SK-N-SH treated with all-trans-retinoic acid at 6 μM for 48 hours (cell line): ENCODE measurements around the gene SLC22A5.

Experiments
- ATAC-seq: fragments of 200-7000 bp; cut with Tn5 transposase; 3 replicates; pipeline ENCODE4 v1.9.1; 2020; ENCODE audit warnings: mild to moderate bottlenecking, moderate library complexity
- ARNTL ChIP-seq: fragments of 450-650 bp; formaldehyde crosslinking; IDR thresholded peaks from 2 replicates; pipeline ENCODE4 v1.5.0; 2020; ENCODE audit warnings: low read depth, mild to moderate bottlenecking, moderate library complexity, borderline replicate concordance
- CSRNP3 ChIP-seq: fragments of 250-450 bp; sonication (Bioruptor Pico); IDR thresholded peaks from 2 replicates; pipeline ENCODE4 v1.5.1; 2021; ENCODE audit warnings: mild to moderate bottlenecking, moderate library complexity
- ESRRG ChIP-seq: fragments of 250-450 bp; sonication (Bioruptor Pico); IDR thresholded peaks from 2 replicates; pipeline ENCODE4 v1.6.1; 2021; ENCODE audit warnings: mild to moderate bottlenecking
- GLIS3 ChIP-seq: fragments of 250-450 bp; sonication (Bioruptor Pico); IDR thresholded peaks from 2 replicates; pipeline ENCODE4 v1.5.0; 2020; ENCODE audit warnings: mild to moderate bottlenecking, moderate library complexity
- ISL1 ChIP-seq: fragments of 250-450 bp; sonication (Bioruptor Pico); IDR thresholded peaks from 2 replicates; pipeline ENCODE4 v2.1.2; 2022; ENCODE audit warnings: mild to moderate bottlenecking, moderate library complexity
- OSR1 ChIP-seq: fragments of 250-450 bp; sonication (Bioruptor Pico); IDR thresholded peaks from 2 replicates; pipeline ENCODE4 v1.8.0; 2022; ENCODE audit warnings: moderate library complexity, mild to moderate bottlenecking, inconsistent platforms
- PATZ1 ChIP-seq: fragments of 250-450 bp; sonication (Bioruptor Pico); IDR thresholded peaks from 2 replicates; pipeline ENCODE4 v1.8.0; 2020; ENCODE audit warnings: mild to moderate bottlenecking, moderate library complexity, borderline replicate concordance
- PPARA ChIP-seq: fragments of 250-450 bp; sonication (Bioruptor Pico); IDR thresholded peaks from 2 replicates; pipeline ENCODE4 v1.5.0; 2020; ENCODE audit warnings: mild to moderate bottlenecking, borderline replicate concordance
- RARB ChIP-seq: fragments of 250-450 bp; sonication (Bioruptor Pico); IDR thresholded peaks from 2 replicates; pipeline ENCODE4 v1.8.0; 2021; ENCODE audit warnings: mild to moderate bottlenecking, moderate library complexity
- TCF4 ChIP-seq: fragments of 250-450 bp; sonication (Bioruptor Pico); IDR thresholded peaks from 2 replicates; pipeline ENCODE4 v1.8.0; 2021; ENCODE audit warnings: mild to moderate bottlenecking, moderate library complexity, borderline replicate concordance
- TOX ChIP-seq: fragments of 250-450 bp; sonication (Bioruptor Pico); IDR thresholded peaks from 2 replicates; pipeline ENCODE4 v1.8.0; 2021; ENCODE audit warnings: mild to moderate bottlenecking, moderate library complexity, borderline replicate concordance
- ZC3H10 ChIP-seq: fragments of 250-450 bp; sonication (Bioruptor Pico); IDR thresholded peaks from 2 replicates; pipeline ENCODE4 v1.5.1; 2021; ENCODE audit warnings: mild to moderate bottlenecking, moderate library complexity
- ZFP3 ChIP-seq: fragments of 250-450 bp; sonication (Bioruptor Pico); IDR thresholded peaks from 2 replicates; pipeline ENCODE4 v1.5.0; 2020; ENCODE audit warnings: mild to moderate bottlenecking, moderate library complexity
- ZFP30 ChIP-seq: fragments of 450-650 bp; formaldehyde crosslinking; IDR thresholded peaks from 2 replicates; pipeline ENCODE4 v1.5.0; 2022; ENCODE audit warnings: mild to moderate bottlenecking, moderate library complexity
- TF ChIP-seq, protein P1 (sequence below): fragments of 250-450 bp; sonication (Bioruptor Pico); IDR thresholded peaks from 2 replicates; pipeline ENCODE4 v1.8.0; 2021; ENCODE audit warnings: low read depth, mild to moderate bottlenecking, moderate library complexity, borderline replicate concordance
- TF ChIP-seq, protein P2 (sequence below): fragments of 250-450 bp; sonication (Bioruptor Pico); IDR thresholded peaks from 2 replicates; pipeline ENCODE4 v1.5.0; 2020; ENCODE audit warnings: mild to moderate bottlenecking, moderate library complexity

The SLC22A5 gene

DNA sequence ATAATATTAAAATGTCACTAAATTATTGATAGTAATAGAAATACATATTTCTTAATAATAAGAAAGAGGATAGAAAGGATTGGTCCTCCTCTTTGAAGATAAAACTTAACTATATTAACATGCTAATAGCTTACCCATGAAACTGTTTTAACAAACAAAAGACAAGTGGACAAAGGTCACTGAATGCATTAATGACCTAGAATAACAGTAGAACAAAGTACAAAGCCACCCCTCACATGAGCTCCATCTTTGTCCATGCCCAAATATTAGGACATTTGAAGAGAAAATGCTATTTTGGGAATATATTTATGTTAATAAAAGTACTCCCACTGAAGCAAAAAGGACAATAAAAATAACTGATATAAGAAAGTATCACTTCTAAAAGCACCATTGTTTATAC, 34.1 kb upstream of the SLC22A5 start:
- TF ChIP-seq RARB (CRISPR knock-in tag) (no peak), CSRNP3 (CRISPR knock-in tag) (no peak), TCF4 (no peak), ZFP3 (CRISPR knock-in tag) (no peak)
- TF ChIP-seq, all 23 proteins: peak for 0
- no peak for ATAC-seq

GRCh38 chr5:132339502-132339901, 30.0 kb upstream of the SLC22A5 start:
- ATAC-seq, result no peak

GRCh38 chr5:132342291-132343180, 27.0 kb upstream of the SLC22A5 start:
- no peak for ATAC-seq
- no peak for TF ChIP-seq TCF4
- TF ChIP-seq TOX (CRISPR knock-in tag), result no peak
- no peak for TF ChIP-seq OSR1 (CRISPR knock-in tag)
- TF ChIP-seq PPARA (CRISPR knock-in tag), result no peak
- TF ChIP-seq, protein P1, sequence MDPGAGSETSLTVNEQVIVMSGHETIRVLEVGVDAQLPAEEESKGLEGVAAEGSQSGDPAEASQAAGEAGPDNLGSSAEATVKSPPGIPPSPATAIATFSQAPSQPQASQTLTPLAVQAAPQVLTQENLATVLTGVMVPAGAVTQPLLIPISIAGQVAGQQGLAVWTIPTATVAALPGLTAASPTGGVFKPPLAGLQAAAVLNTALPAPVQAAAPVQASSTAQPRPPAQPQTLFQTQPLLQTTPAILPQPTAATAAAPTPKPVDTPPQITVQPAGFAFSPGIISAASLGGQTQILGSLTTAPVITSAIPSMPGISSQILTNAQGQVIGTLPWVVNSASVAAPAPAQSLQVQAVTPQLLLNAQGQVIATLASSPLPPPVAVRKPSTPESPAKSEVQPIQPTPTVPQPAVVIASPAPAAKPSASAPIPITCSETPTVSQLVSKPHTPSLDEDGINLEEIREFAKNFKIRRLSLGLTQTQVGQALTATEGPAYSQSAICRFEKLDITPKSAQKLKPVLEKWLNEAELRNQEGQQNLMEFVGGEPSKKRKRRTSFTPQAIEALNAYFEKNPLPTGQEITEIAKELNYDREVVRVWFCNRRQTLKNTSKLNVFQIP, result no peak
- no peak for TF ChIP-seq ZFP3 (CRISPR knock-in tag)
- TF ChIP-seq ARNTL (CRISPR knock-in tag), result no peak
- TF ChIP-seq RARB (CRISPR knock-in tag), result no peak
- TF ChIP-seq ISL1, result no peak
- TF ChIP-seq CSRNP3 (CRISPR knock-in tag), result no peak
- no peak for TF ChIP-seq GLIS3 (CRISPR knock-in tag)

More at GRCh38 chr5:132339502-132339901, 30.0 kb upstream of the SLC22A5 start:
- TF ChIP-seq ZC3H10 (CRISPR knock-in tag) (no peak), TCF4 (no peak), ARNTL (CRISPR knock-in tag) (no peak), ZFP30 (CRISPR knock-in tag) (no peak)
- TF ChIP-seq, protein P2, sequence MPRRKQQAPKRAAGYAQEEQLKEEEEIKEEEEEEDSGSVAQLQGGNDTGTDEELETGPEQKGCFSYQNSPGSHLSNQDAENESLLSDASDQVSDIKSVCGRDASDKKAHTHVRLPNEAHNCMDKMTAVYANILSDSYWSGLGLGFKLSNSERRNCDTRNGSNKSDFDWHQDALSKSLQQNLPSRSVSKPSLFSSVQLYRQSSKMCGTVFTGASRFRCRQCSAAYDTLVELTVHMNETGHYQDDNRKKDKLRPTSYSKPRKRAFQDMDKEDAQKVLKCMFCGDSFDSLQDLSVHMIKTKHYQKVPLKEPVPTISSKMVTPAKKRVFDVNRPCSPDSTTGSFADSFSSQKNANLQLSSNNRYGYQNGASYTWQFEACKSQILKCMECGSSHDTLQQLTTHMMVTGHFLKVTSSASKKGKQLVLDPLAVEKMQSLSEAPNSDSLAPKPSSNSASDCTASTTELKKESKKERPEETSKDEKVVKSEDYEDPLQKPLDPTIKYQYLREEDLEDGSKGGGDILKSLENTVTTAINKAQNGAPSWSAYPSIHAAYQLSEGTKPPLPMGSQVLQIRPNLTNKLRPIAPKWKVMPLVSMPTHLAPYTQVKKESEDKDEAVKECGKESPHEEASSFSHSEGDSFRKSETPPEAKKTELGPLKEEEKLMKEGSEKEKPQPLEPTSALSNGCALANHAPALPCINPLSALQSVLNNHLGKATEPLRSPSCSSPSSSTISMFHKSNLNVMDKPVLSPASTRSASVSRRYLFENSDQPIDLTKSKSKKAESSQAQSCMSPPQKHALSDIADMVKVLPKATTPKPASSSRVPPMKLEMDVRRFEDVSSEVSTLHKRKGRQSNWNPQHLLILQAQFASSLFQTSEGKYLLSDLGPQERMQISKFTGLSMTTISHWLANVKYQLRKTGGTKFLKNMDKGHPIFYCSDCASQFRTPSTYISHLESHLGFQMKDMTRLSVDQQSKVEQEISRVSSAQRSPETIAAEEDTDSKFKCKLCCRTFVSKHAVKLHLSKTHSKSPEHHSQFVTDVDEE (CRISPR knock-in tag), result no peak

DNA sequence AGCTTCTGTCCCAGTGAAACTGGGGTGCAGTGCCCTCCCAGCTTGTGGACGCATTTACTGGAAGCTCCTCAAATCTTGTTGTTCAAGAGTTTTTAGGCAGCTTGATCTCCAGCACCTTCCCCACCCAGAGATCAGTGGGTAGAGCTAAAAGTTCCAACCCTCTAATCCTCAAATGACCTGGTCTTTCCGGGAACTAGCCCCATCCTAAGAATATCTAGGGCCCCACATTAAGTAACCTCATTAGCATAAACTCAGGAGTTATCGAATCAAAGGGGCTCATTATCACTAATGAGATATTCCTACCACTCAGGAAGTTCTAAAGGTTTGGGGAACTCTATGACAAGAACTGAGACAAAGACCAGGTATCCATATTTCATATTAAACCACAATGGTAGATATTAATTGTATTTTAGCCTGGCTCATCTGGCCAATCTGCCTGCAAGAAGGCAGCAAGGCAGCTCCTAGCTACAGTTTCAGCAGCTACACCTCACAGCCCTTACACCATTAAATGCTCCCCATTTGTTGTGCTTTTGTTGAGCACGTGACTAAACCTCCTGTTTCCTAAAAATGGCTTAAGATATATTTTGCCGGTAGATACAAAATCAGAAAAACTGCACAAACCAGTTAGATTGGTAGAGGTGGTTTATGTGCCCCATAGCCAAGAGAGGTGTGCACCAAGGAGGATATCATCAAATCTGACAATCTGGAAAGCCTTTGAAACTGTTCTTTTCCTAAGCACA, 24.6 kb upstream of the SLC22A5 start:
- no peak for TF ChIP-seq OSR1 (CRISPR knock-in tag)
- no peak for TF ChIP-seq GLIS3 (CRISPR knock-in tag)
- no peak for TF ChIP-seq ZFP30 (CRISPR knock-in tag)
- TF ChIP-seq PPARA (CRISPR knock-in tag), result no peak
- no peak for TF ChIP-seq PATZ1
- TF ChIP-seq ESRRG, result no peak
- no peak for ATAC-seq
